Loucy (cell line): ENCODE results near the gene INCENP.

Experiments
- H2AFZ ChIP-seq: fragments of 200-600 bp; sonication (generic); 2 replicates; pipeline ENCODE4 v1.6.0; 2016; ENCODE audit warnings: antibody characterized with exemption, mild to moderate bottlenecking, low read length, moderate library complexity
- H3F3A ChIP-seq: fragments of 200-600 bp; 2 replicates; pipeline ENCODE4 v1.6.0; 2016; ENCODE audit warnings: antibody characterized with exemption, low read depth, mild to moderate bottlenecking
- H3K27me3 ChIP-seq: fragments of 200-600 bp; sonication (generic); 2 replicates; pipeline ENCODE4 v1.6.1; 2014; ENCODE audit warnings: low read length, mild to moderate bottlenecking; ENCODE audit not compliant: insufficient read depth, poor library complexity, severe bottlenecking
- H3K36me3 ChIP-seq: fragments of 200-600 bp; sonication (generic); 2 replicates; pipeline ENCODE4 v1.6.1; 2016; ENCODE audit warnings: low read length; ENCODE audit not compliant: insufficient read depth
- H3K4me1 ChIP-seq: fragments of 200-600 bp; sonication (generic); 2 replicates; pipeline ENCODE4 v1.5.1; 2014; ENCODE audit warnings: low read length, mild to moderate bottlenecking; ENCODE audit not compliant: insufficient read depth, poor library complexity, severe bottlenecking
- H3K4me2 ChIP-seq: fragments of 200-600 bp; sonication (generic); 2 replicates; pipeline ENCODE4 v1.6.0; 2014; ENCODE audit warnings: antibody characterized with exemption, low read length, low read depth, mild to moderate bottlenecking; ENCODE audit not compliant: poor library complexity, severe bottlenecking
- H3K4me3 ChIP-seq: fragments of 200-600 bp; sonication (generic); 2 replicates; pipeline ENCODE4 v1.5.1; 2014; ENCODE audit warnings: low read length, mild to moderate bottlenecking, mixed read lengths; ENCODE audit not compliant: poor library complexity, severe bottlenecking
- H3K79me2 ChIP-seq: fragments of 200-600 bp; sonication (generic); 2 replicates; pipeline ENCODE4 v1.6.1; 2014; ENCODE audit warnings: low read length; ENCODE audit not compliant: insufficient read depth
- H3K9ac ChIP-seq: fragments of 200-600 bp; sonication (generic); 2 replicates; pipeline ENCODE4 v1.6.0; 2014; ENCODE audit warnings: mild to moderate bottlenecking, low read depth, low read length, moderate library complexity; ENCODE audit not compliant: poor library complexity, severe bottlenecking
- H3K9me2 ChIP-seq: fragments of 200-600 bp; sonication (generic); replicated peaks from 2 replicates; pipeline ENCODE4 v1.6.1; 2016; ENCODE audit warnings: low read depth, low read length, mixed read lengths
- H3K9me3 ChIP-seq: fragments of 200-600 bp; sonication (generic); 2 replicates; pipeline ENCODE4 v1.6.1; 2014; ENCODE audit warnings: mild to moderate bottlenecking, antibody characterized with exemption, low read length, low read depth; ENCODE audit not compliant: insufficient read depth
- H4K20me1 ChIP-seq: fragments of 200-600 bp; sonication (generic); 2 replicates; pipeline ENCODE4 v1.6.0; 2014; ENCODE audit warnings: antibody characterized with exemption, low read length, mild to moderate bottlenecking; ENCODE audit not compliant: insufficient read depth, poor library complexity, severe bottlenecking
- EZH2phosphoT487 ChIP-seq: fragments of 200-600 bp; IDR thresholded peaks from 2 replicates; pipeline ENCODE4 v1.6.1; 2018; ENCODE audit warnings: antibody characterized with exemption, mild to moderate bottlenecking, moderate library complexity, borderline replicate concordance
- TF ChIP-seq, protein P1 (sequence below): fragments of 200-600 bp; sonication (generic); conservative IDR thresholded peaks from 2 replicates; pipeline ENCODE4 v1.5.1; 2014; ENCODE audit warnings: mild to moderate bottlenecking, antibody characterized with exemption, low read length

The INCENP gene

DNA sequence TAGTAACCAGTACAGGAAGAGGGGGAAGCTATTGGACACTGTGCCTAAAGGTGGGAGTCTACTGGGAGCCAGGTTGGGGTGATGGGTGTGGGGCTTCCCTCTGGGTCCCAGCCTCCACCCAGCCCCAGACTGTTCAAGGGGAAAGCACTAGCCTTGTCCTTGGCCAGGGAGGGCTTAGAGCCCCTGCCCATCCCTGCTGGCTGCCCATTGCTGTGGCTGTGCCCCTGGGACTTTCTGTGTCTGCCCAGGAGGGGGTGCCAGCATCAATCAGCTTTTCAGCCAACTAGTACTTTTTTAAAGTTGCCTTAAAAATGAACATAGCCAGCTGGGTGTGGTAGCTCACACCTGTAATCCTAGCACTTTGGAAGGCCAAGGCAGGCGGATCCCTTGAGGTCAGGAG, 19.9 kb downstream of the INCENP start:
- Histone ChIP-seq H3K79me2 (no peaks in the 10 kb centered on the region), H3K4me2 (no peak overlapping the region), H4K20me1 (peaks cover 10% of the 10 kb centered on the region), H3K36me3 (peaks cover 98% of the 10 kb centered on the region; the same call in 1 of the 2 replicates), H3K9me3 (no peaks in the 10 kb centered on the region), H3K27me3 (no peaks in the 10 kb centered on the region), H3K9ac (no peak overlapping the region), H3K4me1 (no peaks in the 10 kb centered on the region), H3F3A (no peaks in the 10 kb centered on the region), H2AFZ (no peak overlapping the region), H3K4me3 (no peak overlapping the region), H3K9me2 (no peaks in the 10 kb centered on the region)
- TF ChIP-seq, protein P1, sequence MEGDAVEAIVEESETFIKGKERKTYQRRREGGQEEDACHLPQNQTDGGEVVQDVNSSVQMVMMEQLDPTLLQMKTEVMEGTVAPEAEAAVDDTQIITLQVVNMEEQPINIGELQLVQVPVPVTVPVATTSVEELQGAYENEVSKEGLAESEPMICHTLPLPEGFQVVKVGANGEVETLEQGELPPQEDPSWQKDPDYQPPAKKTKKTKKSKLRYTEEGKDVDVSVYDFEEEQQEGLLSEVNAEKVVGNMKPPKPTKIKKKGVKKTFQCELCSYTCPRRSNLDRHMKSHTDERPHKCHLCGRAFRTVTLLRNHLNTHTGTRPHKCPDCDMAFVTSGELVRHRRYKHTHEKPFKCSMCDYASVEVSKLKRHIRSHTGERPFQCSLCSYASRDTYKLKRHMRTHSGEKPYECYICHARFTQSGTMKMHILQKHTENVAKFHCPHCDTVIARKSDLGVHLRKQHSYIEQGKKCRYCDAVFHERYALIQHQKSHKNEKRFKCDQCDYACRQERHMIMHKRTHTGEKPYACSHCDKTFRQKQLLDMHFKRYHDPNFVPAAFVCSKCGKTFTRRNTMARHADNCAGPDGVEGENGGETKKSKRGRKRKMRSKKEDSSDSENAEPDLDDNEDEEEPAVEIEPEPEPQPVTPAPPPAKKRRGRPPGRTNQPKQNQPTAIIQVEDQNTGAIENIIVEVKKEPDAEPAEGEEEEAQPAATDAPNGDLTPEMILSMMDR: peak; percentile 22; the same call in 1 of the 2 replicates
- no peak for TF ChIP-seq EZH2phosphoT487

DNA sequence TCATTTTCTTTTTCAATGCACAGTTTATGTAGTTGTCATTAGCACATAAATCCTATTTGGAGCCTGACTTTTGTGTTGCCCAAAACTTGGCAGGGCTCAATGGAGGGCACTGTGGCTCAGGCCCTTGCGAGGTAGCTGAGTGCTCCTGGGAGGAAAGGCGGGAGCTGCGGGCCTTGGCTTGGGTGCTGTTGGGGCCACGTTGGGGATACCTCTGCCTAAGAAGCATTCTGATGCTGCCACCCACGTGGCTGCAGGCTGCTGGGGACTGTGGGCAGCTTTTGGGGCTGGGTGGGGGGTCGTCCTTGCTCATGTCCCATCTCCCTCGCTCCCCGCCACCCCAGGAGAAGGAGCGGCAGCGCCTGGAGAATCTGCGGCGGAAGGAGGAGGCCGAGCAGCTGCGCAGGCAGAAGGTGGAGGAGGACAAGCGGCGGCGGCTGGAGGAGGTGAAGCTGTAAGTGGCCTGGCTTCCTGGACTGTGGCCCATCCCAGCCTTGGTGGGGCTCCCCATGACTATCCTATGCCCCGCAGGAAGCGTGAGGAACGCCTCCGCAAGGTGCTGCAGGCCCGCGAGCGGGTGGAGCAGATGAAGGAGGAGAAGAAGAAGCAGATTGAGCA, 20.9 kb downstream of the INCENP start:
- Histone ChIP-seq H3F3A (no peaks in the 10 kb centered on the region), H3K4me3 (no peak overlapping the region), H3K79me2 (no peaks in the 10 kb centered on the region), H3K36me3 (peaks cover 98% of the 10 kb centered on the region; the same call in 1 of the 2 replicates), H2AFZ (no peak overlapping the region), H3K9me3 (no peaks in the 10 kb centered on the region), H3K4me1 (no peaks in the 10 kb centered on the region), H3K9ac (no peak overlapping the region), H4K20me1 (peaks cover 6% of the 10 kb centered on the region), H3K9me2 (no peaks in the 10 kb centered on the region), H3K27me3 (no peaks in the 10 kb centered on the region), H3K4me2 (no peak overlapping the region)
- no peak for TF ChIP-seq EZH2phosphoT487
- TF ChIP-seq, protein P1: no peak

DNA sequence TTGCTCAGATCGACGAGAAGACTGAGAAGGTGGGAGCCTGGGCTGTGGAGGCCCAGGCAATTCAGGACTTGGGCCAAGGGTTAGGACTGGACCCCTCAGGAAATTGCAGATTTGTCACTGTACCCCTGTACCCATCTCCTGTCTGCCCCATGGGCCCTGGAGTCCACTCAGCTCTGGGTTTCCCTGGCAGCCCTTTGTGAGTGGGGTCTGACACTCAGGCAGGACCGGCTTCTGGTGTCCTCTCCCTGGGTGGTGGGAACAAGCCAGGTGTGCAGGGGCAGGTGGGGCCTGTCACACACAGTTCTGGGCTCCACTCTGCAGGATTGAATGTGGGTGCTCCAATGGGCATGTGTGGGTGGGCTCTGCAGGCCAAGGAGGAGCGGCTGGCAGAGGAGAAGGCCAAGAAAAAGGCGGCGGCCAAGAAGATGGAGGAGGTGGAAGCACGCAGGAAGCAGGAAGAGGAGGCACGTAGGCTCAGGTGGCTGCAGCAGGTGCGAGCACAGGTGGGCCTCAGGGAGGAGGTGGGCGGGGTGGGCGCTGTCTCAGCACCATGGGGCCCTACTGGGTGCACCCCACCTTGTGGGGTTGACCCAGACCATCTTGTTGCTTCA, 21.6 kb downstream of the INCENP start:
- no peaks in the 10 kb centered on the region for H3K79me2 ChIP-seq
- peaks cover 98% of the 10 kb centered on the region; the same call in 1 of the 2 replicates for H3K36me3 ChIP-seq
- TF ChIP-seq, protein P1: no peak
- no peak for TF ChIP-seq EZH2phosphoT487
- H3K27me3 ChIP-seq: no peaks in the 10 kb centered on the region
- no peaks in the 10 kb centered on the region for H3K9me2 ChIP-seq
- H3K9ac ChIP-seq: no peak overlapping the region
- no peaks in the 10 kb centered on the region for H3K9me3 ChIP-seq
- peaks cover 6% of the 10 kb centered on the region for H4K20me1 ChIP-seq
- H2AFZ ChIP-seq: no peak overlapping the region
- H3K4me3 ChIP-seq: no peak overlapping the region
- H3K4me1 ChIP-seq: no peaks in the 10 kb centered on the region
- no peaks in the 10 kb centered on the region for H3F3A ChIP-seq
- H3K4me2 ChIP-seq: no peak overlapping the region
